Right cardiac atrium (tissue), 5 donors: Measurements from ENCODE around the gene OR2F1. TPM values are rescaled to one million over a fixed set of nuclear protein-coding genes. Genes with fewer than 3 reads are reported as not detected.

Source experiments
- ATAC-seq, 2 donors: fragments of 200-7000 bp; cut with Tn5 transposase; one replicate each; pipeline versions ENCODE4 v1.8.0 to v1.9.1; 2020; ENCODE audit warnings: moderate library complexity in 2 of 2, mild to moderate bottlenecking in 1 of 2
- DNase-seq, 3 donors: peaks; one replicate each; pipeline ENCODE4 v3.0.0-alpha.2; 2020
- H3K27ac ChIP-seq: one replicate; pipeline ENCODE4 v1.5.1; 2013; ENCODE audit warnings: mild to moderate bottlenecking, low read length, control low read depth, moderate library complexity
- H3K27me3 ChIP-seq: one replicate; pipeline ENCODE4 v1.6.1; 2013; ENCODE audit not compliant: control insufficient read depth, insufficient read depth
- H3K4me1 ChIP-seq: one replicate; pipeline ENCODE4 v1.6.1; 2013; ENCODE audit warnings: low read length; ENCODE audit not compliant: control insufficient read depth, insufficient read depth
- H3K4me3 ChIP-seq: one replicate; pipeline ENCODE4 v1.5.1; 2013; ENCODE audit warnings: low read length, control low read depth
- H3K9me3 ChIP-seq: one replicate; pipeline ENCODE4 v1.6.1; 2013; ENCODE audit warnings: low read length; ENCODE audit not compliant: control insufficient read depth
- WGBS: extraction: QIAGEN DNeasy Blood & Tissue Kit; methylation state at CpG from one replicate; pipeline ENCODE4 v1.1.7; 2013; 5-methylcytosine and 5-hydroxymethylcytosine counted together
- intact Hi-C, 4 donors: fragments of 100-400 bp; cut with DNase I; formaldehyde crosslinking; loops; one replicate each; pipeline versions ENCODE4 v1.11.0 to v1.14.0; 2022 to 2023
- long read RNA-seq, 4 donors: library from polyadenylated mRNA; unstranded; transcript quantifications; one replicate each; pipeline ENCODE4 v2.0.0, GENCODE V29; 2020 to 2021
- polyA plus RNA-seq: library from polyadenylated mRNA; stranded (reverse); fragments of 200-250 nt; gene quantifications from one replicate; pipeline ENCODE4 v1.2.3, GENCODE V29; 2013
- total RNA-seq, 4 donors: library from RNA; stranded (reverse); fragmentation: NEBNext Ultra II Directional; extraction: Animal tissue kit (Norgen Biotek cat#: 25700); gene quantifications; one replicate each; pipeline ENCODE4 v1.2.1, GENCODE V29; 2021
- donor health status: healthy with polysubstance abuse.
- donor health status: DM: no; HTN: yes; CAD: no.
- donor health status: DM: no; HTN: no; CAD: no.
- donor health status: DM: no; HTN: yes; CAD: no; lungs with severe emphysema.
- donor health status: DM: yes; HTN: yes; CAD: no.

The OR2F1 gene, protein sequence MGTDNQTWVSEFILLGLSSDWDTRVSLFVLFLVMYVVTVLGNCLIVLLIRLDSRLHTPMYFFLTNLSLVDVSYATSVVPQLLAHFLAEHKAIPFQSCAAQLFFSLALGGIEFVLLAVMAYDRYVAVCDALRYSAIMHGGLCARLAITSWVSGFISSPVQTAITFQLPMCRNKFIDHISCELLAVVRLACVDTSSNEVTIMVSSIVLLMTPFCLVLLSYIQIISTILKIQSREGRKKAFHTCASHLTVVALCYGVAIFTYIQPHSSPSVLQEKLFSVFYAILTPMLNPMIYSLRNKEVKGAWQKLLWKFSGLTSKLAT
- total RNA-seq (not detected), polyA plus RNA-seq (not detected)
- long read RNA-seq, donor 1 = 0 reads
- long read RNA-seq, donor 2 = 0 reads
- long read RNA-seq, donor 3 = 0 reads
- long read RNA-seq, donor 4 = 0 reads

DNA sequence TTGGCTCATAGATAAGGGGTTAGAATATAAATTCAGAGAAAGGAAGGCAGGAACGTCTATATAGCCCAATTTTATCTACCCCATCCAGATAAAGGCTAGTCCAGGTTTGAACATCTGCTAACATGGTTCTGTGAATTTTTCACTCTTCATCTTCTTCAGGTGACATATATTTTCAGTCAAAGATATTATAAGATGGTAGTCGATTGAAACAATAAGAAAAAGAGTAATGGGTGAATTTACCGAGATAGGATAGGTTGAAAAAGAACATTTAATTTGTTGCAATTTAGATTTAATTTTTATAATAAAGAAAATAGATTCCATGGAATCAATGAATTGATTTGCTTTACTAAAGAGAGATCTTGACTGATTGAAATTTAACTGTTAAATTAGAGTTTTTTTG, at the start of gene OR2F1:
Gene OR2F1 (plus strand): TSS at position 301 of the 400 bp plus-strand sequence. CDS start 5,127 bp downstream, outside the sequence.
- H3K27ac ChIP-seq = no peak within 1 kb of the TSS
- H3K9me3 ChIP-seq = no peaks in the 10 kb centered on the region
- no peak within 1 kb of the TSS for H3K4me3 ChIP-seq
- no peaks in the 10 kb centered on the region for H3K4me1 ChIP-seq
- H3K27me3 ChIP-seq = no peaks in the 10 kb centered on the region
- DNase-seq = no peak
- intact Hi-C loops = no loop called here
- 74% methylated on average over 3 of the region's 3 CpGs for WGBS
- ATAC-seq = no peak

DNA sequence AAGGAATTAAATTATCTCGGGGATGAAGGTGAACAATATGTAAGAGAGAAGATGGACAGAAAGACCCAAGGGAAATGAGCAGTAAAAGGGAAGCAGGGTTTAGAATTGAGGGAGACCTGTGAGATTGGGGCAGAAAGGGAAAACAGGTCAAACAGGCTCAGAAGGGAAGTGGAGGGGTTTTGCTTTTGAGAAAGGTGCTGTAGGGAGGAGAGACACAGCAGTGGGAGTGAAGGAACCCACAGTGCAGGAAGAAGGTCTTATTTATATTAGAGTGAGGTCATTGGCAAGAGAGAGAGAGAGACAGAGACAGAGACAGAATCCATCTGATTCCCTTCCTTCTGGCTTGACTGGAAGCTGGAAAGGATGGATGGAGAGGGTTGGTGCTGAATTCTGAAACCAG, 49.1 kb upstream of the OR2F1 start:
- H3K4me1 ChIP-seq = peaks cover 4% of the 10 kb centered on the region
- no peak overlapping the region for H3K4me3 ChIP-seq
- WGBS = 35% methylated on average over 1 of the region's 1 CpG
- no peaks in the 10 kb centered on the region for H3K9me3 ChIP-seq
- intact Hi-C loops = no loop called here
- DNase-seq (no peak), ATAC-seq (no peak)
- H3K27ac ChIP-seq = no peak overlapping the region
- no peaks in the 10 kb centered on the region for H3K27me3 ChIP-seq

DNA sequence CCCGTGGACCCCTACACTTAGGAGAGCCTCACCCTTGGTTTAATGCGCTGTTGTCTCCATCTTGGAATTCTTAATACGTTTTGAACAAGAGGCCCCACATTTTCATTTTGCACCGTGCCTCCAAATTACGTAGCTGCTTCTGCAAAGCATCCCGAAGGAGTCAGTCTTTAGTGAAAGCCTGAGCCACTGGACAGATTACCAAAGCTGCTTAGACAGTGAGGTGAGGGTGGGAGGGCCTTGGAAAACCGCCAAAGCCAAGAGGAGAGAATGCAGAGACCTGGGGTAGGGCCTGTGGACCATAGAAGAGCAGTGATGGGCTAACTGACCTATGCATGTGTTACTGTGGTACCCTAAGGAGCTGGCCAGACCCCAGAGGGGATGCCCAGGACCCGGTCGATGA, 48.5 kb upstream of the OR2F1 start:
- DNase-seq = no peak
- no peaks in the 10 kb centered on the region for H3K27me3 ChIP-seq
- ATAC-seq = no peak
- peaks cover 4% of the 10 kb centered on the region for H3K4me1 ChIP-seq
- H3K4me3 ChIP-seq = no peak overlapping the region
- no peak overlapping the region for H3K27ac ChIP-seq
- WGBS = 72% methylated on average over 9 of the region's 9 CpGs
- H3K9me3 ChIP-seq = no peaks in the 10 kb centered on the region
- intact Hi-C loops = no loop called here

DNA sequence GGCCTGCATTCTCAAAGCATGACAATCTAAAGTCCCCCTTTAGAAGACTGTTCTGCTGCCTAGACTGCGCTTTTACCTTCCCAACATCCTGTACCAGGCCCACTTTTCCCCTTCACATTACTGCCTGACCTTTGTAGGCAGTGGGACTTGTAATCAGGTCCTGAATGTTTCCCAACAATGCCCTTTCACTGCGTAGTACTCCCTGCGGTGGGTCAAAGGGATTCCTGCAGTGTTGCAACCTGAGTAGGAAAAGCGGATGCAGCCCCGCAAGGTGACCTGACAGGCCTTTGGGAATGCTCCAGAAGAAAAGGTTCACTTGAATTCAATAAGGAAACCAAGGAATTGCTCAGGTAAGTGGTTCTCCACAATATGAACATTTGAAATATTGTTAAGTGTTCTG, 47.7 kb upstream of the OR2F1 start:
- Histone ChIP-seq H3K27me3 (no peaks in the 10 kb centered on the region), H3K4me1 (peaks cover 4% of the 10 kb centered on the region), H3K27ac (no peak overlapping the region), H3K9me3 (no peaks in the 10 kb centered on the region), H3K4me3 (no peak overlapping the region)
- WGBS = 94% methylated on average over 5 of the region's 5 CpGs
- intact Hi-C loops = no loop called here
- ATAC-seq = no peak
- DNase-seq = peak in 1 of 3 donors; percentile 18

DNA sequence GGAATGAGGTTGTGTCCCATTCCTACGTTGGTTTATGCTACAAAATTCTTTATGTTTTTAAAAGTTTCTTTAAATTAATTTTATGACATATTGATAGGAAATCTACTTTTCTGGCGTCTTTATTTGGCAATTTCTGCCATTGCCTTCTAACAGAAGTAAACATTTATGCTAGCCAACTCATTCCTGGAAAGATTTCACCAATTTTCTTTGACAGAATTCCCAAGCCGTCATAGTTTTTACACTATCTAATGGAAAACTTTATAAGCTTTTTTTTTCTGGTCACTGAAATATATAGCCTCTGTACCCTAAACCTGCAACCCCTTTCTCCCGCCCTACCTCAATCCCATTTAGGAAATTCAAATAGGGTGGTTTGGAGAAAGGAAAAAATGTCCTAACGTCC, 46.5 kb upstream of the OR2F1 start:
- intact Hi-C loops = no loop called here
- no peak overlapping the region for H3K27ac ChIP-seq

DNA sequence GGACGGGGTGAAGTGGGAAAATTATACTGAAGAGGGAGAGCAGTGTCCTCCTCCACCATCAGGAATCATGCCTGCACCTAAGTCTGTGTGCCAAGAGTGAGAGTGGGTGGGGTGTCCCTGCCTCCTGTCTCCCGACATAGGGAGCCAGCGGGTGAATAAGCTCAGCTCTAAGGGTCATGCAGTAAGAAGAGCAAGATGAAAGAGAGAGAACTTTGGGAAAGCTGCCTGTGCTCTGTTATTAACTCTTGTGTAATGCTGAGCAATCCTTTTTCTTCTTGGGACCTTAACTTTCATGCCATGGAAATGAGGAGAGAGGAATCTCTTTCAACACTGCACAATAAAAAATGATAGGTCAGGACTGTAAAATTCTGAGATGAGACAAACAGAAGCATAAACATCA, 44.8 kb upstream of the OR2F1 start:
- DNase-seq (peak in 1 of 3 donors; percentile 22), ATAC-seq (no peak)
- no peaks in the 10 kb centered on the region for H3K9me3 ChIP-seq
- H3K4me3 ChIP-seq = no peak overlapping the region
- H3K4me1 ChIP-seq = peaks cover 2% of the 10 kb centered on the region
- H3K27ac ChIP-seq = no peak overlapping the region
- 72% methylated on average over 3 of the region's 3 CpGs for WGBS
- intact Hi-C loops = no loop called here
- H3K27me3 ChIP-seq = no peaks in the 10 kb centered on the region

More for the DNA sequence above, 46.5 kb upstream of the OR2F1 start:
- Histone ChIP-seq H3K27me3 (no peaks in the 10 kb centered on the region), H3K4me1 (peaks cover 4% of the 10 kb centered on the region), H3K4me3 (no peak overlapping the region), H3K9me3 (no peaks in the 10 kb centered on the region)
- DNase-seq = no peak
- WGBS = 61% methylated on average over 5 of the region's 5 CpGs
- no peak for ATAC-seq

DNA sequence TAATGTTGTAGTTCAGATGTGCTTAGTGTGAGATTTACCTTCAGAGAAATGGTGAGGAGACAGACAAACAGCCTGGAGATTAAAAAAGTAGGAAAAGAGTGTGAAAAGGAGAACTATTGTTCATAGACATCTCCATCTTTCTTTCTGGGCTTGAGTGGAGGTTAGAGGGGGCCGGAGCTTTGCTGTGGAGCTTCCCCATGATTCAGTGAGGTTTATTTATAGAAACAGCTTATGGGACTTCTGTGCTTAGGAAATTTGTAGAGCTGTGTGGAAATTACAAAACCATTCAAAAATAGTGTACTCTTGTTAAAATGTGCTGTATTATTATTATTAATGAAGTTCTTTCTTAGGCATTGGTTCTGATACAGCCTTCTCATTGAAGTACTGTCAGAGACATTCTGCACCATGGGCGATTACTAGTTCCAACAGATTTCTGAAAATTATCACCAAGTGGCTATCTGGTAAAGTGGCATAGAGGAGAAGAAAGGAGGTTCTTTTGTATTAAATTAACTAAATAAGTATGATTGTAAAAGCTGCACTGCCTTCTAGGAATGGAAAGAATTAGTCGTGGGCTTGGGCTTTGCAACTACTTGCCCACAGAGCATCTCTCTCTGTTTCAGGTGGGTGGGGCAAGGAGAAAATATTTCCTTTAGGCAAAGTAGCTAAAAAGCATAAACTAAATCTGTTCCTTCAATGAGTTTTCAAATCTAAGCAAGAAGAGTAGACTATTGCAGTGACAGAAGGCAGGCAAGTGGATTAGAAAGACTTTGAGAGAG, 44.0 kb upstream of the OR2F1 start:
- H3K27me3 ChIP-seq = no peaks in the 10 kb centered on the region
- ATAC-seq = no peak
- 75% methylated on average over 3 of the region's 3 CpGs for WGBS
- H3K9me3 ChIP-seq = no peaks in the 10 kb centered on the region
- intact Hi-C loops = no loop called here
- H3K27ac ChIP-seq = no peak overlapping the region
- no peak overlapping the region for H3K4me3 ChIP-seq
- no peak for DNase-seq
- H3K4me1 ChIP-seq = no peaks in the 10 kb centered on the region

DNA sequence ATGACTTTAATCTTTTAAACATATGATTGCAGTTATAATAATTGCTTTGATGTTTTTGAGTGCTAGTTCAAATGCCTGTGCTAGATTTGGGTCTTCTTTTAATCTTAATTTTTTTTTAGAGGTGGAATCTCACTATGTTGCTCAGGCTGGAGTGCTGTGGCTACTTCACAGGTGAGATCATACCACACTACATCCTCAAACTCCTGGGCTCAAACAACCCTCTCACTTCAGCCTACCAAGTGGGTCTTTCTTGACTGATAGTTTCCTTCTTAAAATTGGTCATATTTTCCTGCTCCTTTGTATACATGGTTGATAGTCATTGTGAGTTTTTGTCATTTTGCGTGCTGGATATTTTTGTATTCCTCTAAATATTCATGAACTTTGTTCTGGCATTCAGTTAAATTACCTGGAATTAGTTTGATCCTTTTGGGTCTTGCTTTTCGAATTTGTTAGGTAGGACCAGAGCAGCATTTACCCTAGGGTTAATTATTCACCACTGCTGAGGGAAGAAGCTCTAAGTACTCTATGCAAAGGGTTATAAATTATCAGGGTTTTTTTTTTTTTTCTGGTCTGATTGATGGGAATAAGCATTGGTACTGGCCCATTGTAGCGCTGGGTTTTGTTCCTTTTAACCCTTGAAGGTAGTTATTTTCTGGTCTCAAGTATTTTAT, 40.6 kb upstream of the OR2F1 start:
- Histone ChIP-seq H3K27me3 (no peaks in the 10 kb centered on the region), H3K27ac (no peak overlapping the region), H3K9me3 (no peaks in the 10 kb centered on the region), H3K4me1 (no peaks in the 10 kb centered on the region), H3K4me3 (no peak overlapping the region)
- 97% methylated on average over 3 of the region's 3 CpGs for WGBS
- ATAC-seq (no peak), DNase-seq (no peak)
- intact Hi-C loops = no loop called here

DNA sequence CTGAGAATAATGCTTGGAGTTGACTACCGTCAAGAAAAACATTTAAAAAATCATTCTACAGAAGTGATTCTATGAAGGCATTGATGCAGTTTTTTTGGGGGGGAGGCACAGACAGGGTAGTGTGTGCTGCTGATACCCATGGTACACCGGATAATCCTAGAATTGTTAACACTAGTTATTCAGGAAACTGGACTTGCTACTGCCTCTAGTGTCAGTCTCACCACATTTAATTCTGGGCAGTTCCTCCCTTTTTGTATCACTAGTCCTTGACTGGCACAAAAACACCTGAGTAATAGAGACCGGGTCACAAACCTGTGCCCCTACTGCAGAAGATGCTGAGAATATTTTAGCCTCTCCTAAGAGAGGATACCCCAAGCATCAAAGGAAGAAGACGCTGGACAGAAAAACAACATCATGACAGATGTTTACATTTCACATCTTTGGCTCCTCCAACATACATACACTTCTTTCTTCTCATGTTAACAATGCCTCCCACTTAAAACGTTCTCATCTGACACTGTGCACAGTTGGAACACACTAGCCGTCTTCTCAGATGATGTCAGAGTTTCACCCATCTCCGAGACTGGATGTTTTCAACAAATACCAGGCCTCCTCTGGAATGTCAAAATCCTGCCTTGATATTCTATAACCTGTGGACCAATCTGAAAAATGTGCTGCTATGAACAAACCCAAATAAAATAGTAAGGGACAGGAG, 39.5 kb upstream of the OR2F1 start:
- Histone ChIP-seq H3K4me3 (no peak overlapping the region), H3K27ac (no peak overlapping the region), H3K27me3 (no peaks in the 10 kb centered on the region), H3K9me3 (no peaks in the 10 kb centered on the region), H3K4me1 (no peaks in the 10 kb centered on the region)
- intact Hi-C loops = no loop called here
- WGBS = 69% methylated on average over 7 of the region's 7 CpGs
- no peak for ATAC-seq
- DNase-seq = no peak

DNA sequence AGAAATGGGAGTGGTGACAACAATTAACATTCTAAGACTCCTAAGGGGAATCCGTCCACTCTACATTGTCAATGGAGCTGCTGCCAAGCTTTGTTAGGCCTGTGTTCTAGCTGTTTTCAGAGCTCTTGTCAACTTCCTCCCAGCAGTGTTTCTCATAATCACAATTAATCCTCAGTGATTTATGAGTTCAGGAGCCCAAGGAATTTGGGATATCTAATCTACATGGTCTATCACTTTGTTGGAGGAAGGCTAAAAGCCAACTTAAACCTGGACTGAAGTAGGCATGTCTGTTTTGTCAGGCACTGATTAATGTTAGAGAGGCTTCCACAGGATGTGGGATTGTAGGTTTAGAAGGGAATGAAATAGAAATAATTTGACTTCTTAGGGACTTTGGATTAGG, 29.8 kb upstream of the OR2F1 start:
- intact Hi-C loops = no loop called here
- Histone ChIP-seq H3K4me3 (no peak overlapping the region), H3K4me1 (no peaks in the 10 kb centered on the region), H3K27me3 (no peaks in the 10 kb centered on the region), H3K27ac (no peak overlapping the region), H3K9me3 (no peaks in the 10 kb centered on the region)
- DNase-seq (no peak), ATAC-seq (no peak)
- WGBS = 57% methylated on average over 1 of the region's 1 CpG
